Stomach (tissue), 9 donors: ENCODE results near the gene MAJIN. TPM values are rescaled to one million over a fixed set of nuclear protein-coding genes. Genes with fewer than 3 reads are reported as not detected.

ENCODE experiments used
- DNase-seq, 2 donors: peaks; one replicate each; pipeline versions ENCODE4 v3.0.0 to v3.0.0-alpha.2; 2013 to 2019
- H3K27ac ChIP-seq, 5 donors: fragments of 200-600 bp in 4 of 5; sonication (generic) in 4 of 5; one replicate each; pipeline ENCODE4 v1.5.1; 2013 to 2019; ENCODE audit warnings: mild to moderate bottlenecking in 1 of 5, moderate library complexity in 1 of 5
- H3K27me3 ChIP-seq, 3 donors: fragments of 200-600 bp; sonication (generic); one replicate each; pipeline ENCODE4 v1.5.1; 2017 to 2019; ENCODE audit warnings: mixed run types in 1 of 3
- H3K36me3 ChIP-seq, 4 donors: fragments of 200-600 bp; sonication (generic); 1 replicate in 3 of 4; 2 replicates in 1 of 4; pipeline ENCODE4 v1.5.1; 2016 to 2019
- H3K4me1 ChIP-seq, 4 donors: fragments of 200-600 bp; sonication (generic); one replicate each; pipeline ENCODE4 v1.5.1; 2016 to 2019
- H3K4me3 ChIP-seq, 4 donors: fragments of 200-600 bp; sonication (generic) in 3 of 4; one replicate each; pipeline ENCODE4 v1.5.1; 2016 to 2019; ENCODE audit warnings: mild to moderate bottlenecking in 1 of 4
- H3K9me3 ChIP-seq, 4 donors: fragments of 200-600 bp; sonication (generic); one replicate each; pipeline ENCODE4 v1.5.1; 2016 to 2019
- EP300 ChIP-seq: sonication (generic); formaldehyde crosslinking; IDR thresholded peaks from one replicate; pipeline ENCODE4 v1.6.1; 2017; ENCODE audit warnings: antibody characterized with exemption
- POLR2A ChIP-seq, 4 donors: fragments of 450-650 bp; IDR thresholded peaks; one replicate each; pipeline ENCODE4 v1.6.1; 2016; ENCODE audit warnings: antibody characterized with exemption in 4 of 4, control low read depth in 2 of 4, mild to moderate bottlenecking in 1 of 4, moderate library complexity in 1 of 4
- POLR2AphosphoS5 ChIP-seq, 3 donors: sonication (generic); formaldehyde crosslinking; IDR thresholded peaks; one replicate each; pipeline ENCODE4 v1.6.1; 2016; ENCODE audit warnings: antibody characterized with exemption in 3 of 3
- WGBS, 5 donors: extraction: QIAGEN DNeasy Blood & Tissue Kit in 3 of 5; methylation state at CpG; one replicate each; pipeline versions ENCODE4 v1.1.5 to v1.1.7; 2013 to 2018; 5-methylcytosine and 5-hydroxymethylcytosine counted together
- intact Hi-C: fragments of 100-400 bp; cut with DNase I; formaldehyde crosslinking; loops from one replicate; pipeline ENCODE4 v1.15.1; 2023; ENCODE audit warnings: low total_unique reads
- polyA plus RNA-seq, 3 donors: library from polyadenylated mRNA; stranded (reverse); fragments of 200-250 nt; gene quantifications; one replicate each; pipeline ENCODE4 v1.2.3, GENCODE V29; 2013
- total RNA-seq, 5 donors: library from RNA; depleted of rRNA; stranded (reverse); fragments of >200 nt; gene quantifications; one replicate each; pipeline versions ENCODE4 v1.1.0 to v1.2.3, GENCODE V29; 2014 to 2016
- TF ChIP-seq, protein P1 (sequence below), 7 experiments: fragments of 450-650 bp in 4 of 7; fragments of 200-600 bp in 3 of 7; sonication (generic) in 3 of 7; IDR thresholded peaks; one replicate each; pipeline ENCODE4 v1.5.1; 2016 to 2019; ENCODE audit warnings: antibody characterized with exemption in 7 of 7, control low read depth in 2 of 7, mild to moderate bottlenecking in 1 of 7
- donor health status: healthy with polysubstance abuse.
- donor health status: Bipolar disorder and iron deficiency.
- donor health status: healthy.

Gene MAJIN
- total and polyA plus RNA-seq, 8 donors: 0.20 TPM; not detected in 7

DNA sequence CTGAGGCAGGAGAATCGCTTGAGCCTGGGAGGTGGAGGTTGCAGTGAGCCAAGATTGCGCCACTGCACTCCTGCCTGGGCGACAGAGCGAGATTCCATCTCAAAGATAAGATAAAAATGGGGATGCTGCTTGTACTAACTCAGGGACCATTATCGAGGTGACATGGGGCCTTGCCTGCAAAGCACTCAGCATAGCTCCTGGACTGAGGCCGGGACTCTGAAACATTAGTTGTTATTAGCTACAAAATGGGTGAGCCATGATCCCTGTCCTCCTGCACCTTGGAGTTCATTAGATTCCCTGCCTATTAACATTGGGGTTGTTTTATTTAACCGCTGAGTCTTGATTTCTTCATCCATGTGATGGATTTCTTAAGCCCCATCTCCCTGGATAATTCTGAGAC, 42.3 kb downstream of the MAJIN start:
- Histone ChIP-seq H3K36me3 (peaks cover 52 to 83% (median 77%) of the 10 kb centered on the region in 4 donors), H3K27me3 (no peaks in the 10 kb centered on the region), H3K9me3 (no peaks in the 10 kb centered on the region), H3K27ac (no peak overlapping the region), H3K4me1 (peaks cover 10 to 21% (median 19%) of the 10 kb centered on the region in 4 donors), H3K4me3 (no peak overlapping the region)
- intact Hi-C loops: no loop called here
- 86 to 91% (median 91%) methylated on average over 7 of the region's 7 CpGs for WGBS, 5 donors
- TF ChIP-seq POLR2A (IDR thresholded peaks at IDR 0.05): no peak
- no peak for TF ChIP-seq EP300
- TF ChIP-seq POLR2AphosphoS5 (IDR thresholded peaks at IDR 0.05): no peak
- TF ChIP-seq, protein P1, sequence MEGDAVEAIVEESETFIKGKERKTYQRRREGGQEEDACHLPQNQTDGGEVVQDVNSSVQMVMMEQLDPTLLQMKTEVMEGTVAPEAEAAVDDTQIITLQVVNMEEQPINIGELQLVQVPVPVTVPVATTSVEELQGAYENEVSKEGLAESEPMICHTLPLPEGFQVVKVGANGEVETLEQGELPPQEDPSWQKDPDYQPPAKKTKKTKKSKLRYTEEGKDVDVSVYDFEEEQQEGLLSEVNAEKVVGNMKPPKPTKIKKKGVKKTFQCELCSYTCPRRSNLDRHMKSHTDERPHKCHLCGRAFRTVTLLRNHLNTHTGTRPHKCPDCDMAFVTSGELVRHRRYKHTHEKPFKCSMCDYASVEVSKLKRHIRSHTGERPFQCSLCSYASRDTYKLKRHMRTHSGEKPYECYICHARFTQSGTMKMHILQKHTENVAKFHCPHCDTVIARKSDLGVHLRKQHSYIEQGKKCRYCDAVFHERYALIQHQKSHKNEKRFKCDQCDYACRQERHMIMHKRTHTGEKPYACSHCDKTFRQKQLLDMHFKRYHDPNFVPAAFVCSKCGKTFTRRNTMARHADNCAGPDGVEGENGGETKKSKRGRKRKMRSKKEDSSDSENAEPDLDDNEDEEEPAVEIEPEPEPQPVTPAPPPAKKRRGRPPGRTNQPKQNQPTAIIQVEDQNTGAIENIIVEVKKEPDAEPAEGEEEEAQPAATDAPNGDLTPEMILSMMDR (IDR thresholded peaks at IDR 0.05): no peak
- no peak for DNase-seq

DNA sequence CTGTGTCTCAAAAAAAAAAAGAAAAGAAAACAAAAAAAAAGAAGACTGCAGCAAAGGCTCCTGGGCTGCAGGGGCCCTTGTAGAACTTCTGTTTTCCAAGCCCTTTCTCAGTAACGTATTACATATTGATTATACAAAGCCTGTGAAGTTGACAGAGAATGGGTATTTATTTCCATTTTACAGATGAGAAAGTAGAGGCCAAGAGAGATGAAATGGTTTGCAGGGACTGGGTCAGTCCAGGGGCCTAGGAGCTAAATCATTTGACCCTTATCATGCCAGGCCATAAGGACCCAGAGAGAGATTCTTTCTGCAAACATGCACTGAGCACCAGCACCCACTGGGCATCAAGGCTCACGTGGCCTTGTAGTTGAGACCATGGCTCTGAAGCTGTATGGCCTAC, 43.0 kb downstream of the MAJIN start:
- Histone ChIP-seq H3K4me3 (no peak overlapping the region), H3K4me1 (peaks cover 10 to 24% (median 22%) of the 10 kb centered on the region in 4 donors), H3K36me3 (peaks cover 50 to 76% (median 71%) of the 10 kb centered on the region in 4 donors), H3K27me3 (no peaks in the 10 kb centered on the region), H3K9me3 (no peaks in the 10 kb centered on the region), H3K27ac (no peak overlapping the region)
- WGBS, 5 donors: 95 to 98% (median 96%) methylated on average over 2 of the region's 2 CpGs
- no peak for DNase-seq
- no peak for TF ChIP-seq EP300
- no peak for TF ChIP-seq POLR2AphosphoS5 (IDR thresholded peaks at IDR 0.05)
- TF ChIP-seq, protein P1 (IDR thresholded peaks at IDR 0.05): no peak
- no peak for TF ChIP-seq POLR2A (IDR thresholded peaks at IDR 0.05)
- intact Hi-C loops: no loop called here

- no peaks in the 10 kb centered on the region for H3K9me3 ChIP-seq
- no peak overlapping the region for H3K4me3 ChIP-seq
- TF ChIP-seq POLR2AphosphoS5 (IDR thresholded peaks at IDR 0.05): no peak
- TF ChIP-seq POLR2A (IDR thresholded peaks at IDR 0.05): no peak
- TF ChIP-seq, protein P1 (IDR thresholded peaks at IDR 0.05): no peak
- no peak for TF ChIP-seq EP300
- DNase-seq: no peak
- intact Hi-C loops: no loop called here
- H3K27ac ChIP-seq: no peak overlapping the region
- peaks cover 31 to 54% (median 48%) of the 10 kb centered on the region in 4 donors for H3K36me3 ChIP-seq
- 79 to 86% (median 84%) methylated on average over 15 to 22 of the region's 22 CpGs for WGBS, 5 donors
- H3K27me3 ChIP-seq: no peaks in the 10 kb centered on the region
- peaks cover 10 to 32% (median 30%) of the 10 kb centered on the region in 4 donors for H3K4me1 ChIP-seq
Measured at GRCh38 chr11:64926689-64927088, 45.2 kb downstream of the MAJIN start.

DNA sequence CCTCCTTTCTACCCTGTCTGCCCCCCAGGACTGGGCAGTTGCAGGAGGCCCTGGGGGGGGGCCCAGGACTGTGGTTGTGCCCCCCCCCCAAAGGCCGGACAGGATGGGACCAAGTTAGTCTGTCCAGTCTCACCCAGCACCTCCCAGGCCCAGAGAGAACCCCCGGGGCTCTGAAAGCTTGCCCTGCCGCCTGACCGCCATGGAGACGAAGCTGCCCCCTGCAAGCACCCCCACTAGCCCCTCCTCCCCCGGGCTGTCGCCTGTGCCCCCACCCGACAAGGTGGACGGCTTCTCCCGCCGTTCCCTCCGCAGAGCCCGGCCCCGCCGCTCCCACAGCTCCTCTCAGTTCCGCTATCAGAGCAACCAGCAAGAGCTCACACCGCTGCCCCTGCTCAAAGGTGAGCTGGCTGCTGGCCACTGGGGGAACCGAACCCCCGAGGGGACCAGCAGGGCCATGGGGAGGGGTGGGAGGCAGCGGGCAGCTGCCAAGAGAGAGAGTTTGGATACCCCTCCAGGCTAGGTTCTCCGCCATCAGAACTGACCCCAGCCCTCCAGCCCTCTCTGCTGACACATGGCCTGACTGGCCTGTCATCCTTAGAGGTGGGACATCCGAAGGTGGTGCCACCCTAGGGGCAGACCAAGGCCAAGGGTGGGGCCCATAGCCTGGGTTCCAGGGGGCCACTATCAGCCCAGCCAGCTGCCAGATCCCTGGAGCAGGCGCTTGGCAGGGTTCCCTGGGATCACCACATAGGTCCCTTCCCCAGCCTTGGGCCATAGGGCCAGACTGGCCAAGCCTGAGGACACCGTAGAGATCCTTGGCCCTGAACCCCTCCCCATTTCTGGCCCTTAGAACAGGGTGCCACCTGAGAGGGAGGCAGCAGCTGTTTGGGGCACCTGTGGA, 46.1 kb downstream of the MAJIN start:
- 48 to 65% (median 58%) methylated on average over 5 to 24 of the region's 24 CpGs for WGBS, 5 donors
- H3K27me3 ChIP-seq: no peaks in the 10 kb centered on the region
- H3K9me3 ChIP-seq: no peaks in the 10 kb centered on the region
- peak overlapping the region in 2 of 5 donors; percentile 96 to 97 for H3K27ac ChIP-seq
- H3K4me1 ChIP-seq: peaks cover 10 to 32% (median 30%) of the 10 kb centered on the region in 4 donors
- peak in 1 of 2 donors; percentile 27 for DNase-seq
- H3K4me3 ChIP-seq: peak overlapping the region; percentile 85 to 100 (median 92)
- TF ChIP-seq POLR2A (IDR thresholded peaks at IDR 0.05) (no peak), EP300 (no peak), POLR2AphosphoS5 (IDR thresholded peaks at IDR 0.05) (no peak)
- TF ChIP-seq, protein P1 (IDR thresholded peaks at IDR 0.05): no peak
- intact Hi-C loops: no loop called here
- H3K36me3 ChIP-seq: peaks cover 22 to 45% (median 39%) of the 10 kb centered on the region in 4 donors
